Naive thymus-derived CD4-positive, alpha-beta T cell (primary cell): ENCODE results near the gene ASAP3. TPM values are rescaled to one million over a fixed set of nuclear protein-coding genes. Genes with fewer than 3 reads are reported as not detected.

Experiments
- ATAC-seq: fragments of 150-1000 bp; cut with Tn5 transposase; 2 replicates; pipeline ENCODE4 v1.10.0; 2021; ENCODE audit warnings: mild to moderate bottlenecking, moderate library complexity
- CTCF ChIA-PET: fragments of 350-600 bp; sonication (Branson Sonifier 250); formaldehyde crosslinking; loops from one replicate; lab custom pipeline; 2021; ENCODE audit warnings: antibody characterized with exemption; lab: Charles Lee
- POLR2A ChIA-PET: fragments of 350-600 bp; sonication (Branson Sonifier 250); formaldehyde crosslinking; loops from one replicate; lab custom pipeline; 2021; ENCODE audit warnings: antibody characterized with exemption, inconsistent platforms; lab: Charles Lee
- DNase-seq, 9 donors: peaks; one replicate each; pipeline versions ENCODE4 v3.0.0 to v3.0.0-alpha.2; 2020 to 2022; ENCODE audit warnings: mixed read lengths in 1 of 9
- H3K27ac ChIP-seq: one replicate; pipeline ENCODE4 v1.7.0; 2013; ENCODE audit warnings: mild to moderate bottlenecking, low read depth, low read length, moderate library complexity
- H3K27me3 ChIP-seq, 2 donors: one replicate each; pipeline ENCODE4 v1.7.0; 2013; ENCODE audit warnings: low read length in 2 of 2, mild to moderate bottlenecking in 2 of 2, moderate library complexity in 2 of 2; ENCODE audit not compliant: control insufficient read depth in 2 of 2, insufficient read depth in 2 of 2
- H3K36me3 ChIP-seq, 3 experiments: 1 replicate in 2 of 3; 2 replicates in 1 of 3; pipeline ENCODE4 v1.7.0; 2013; ENCODE audit warnings: low read length in 3 of 3, mild to moderate bottlenecking in 3 of 3, moderate library complexity in 1 of 3; ENCODE audit not compliant: insufficient read depth in 3 of 3, control insufficient read depth in 2 of 3
- H3K4me1 ChIP-seq, 2 donors: one replicate each; pipeline ENCODE4 v1.7.0; 2013; ENCODE audit warnings: low read length in 2 of 2, mild to moderate bottlenecking in 2 of 2, moderate library complexity in 1 of 2; ENCODE audit not compliant: control insufficient read depth in 2 of 2, insufficient read depth in 2 of 2
- H3K4me3 ChIP-seq: 2 replicates; pipeline ENCODE4 v1.7.0; 2013; ENCODE audit warnings: mild to moderate bottlenecking, low read length
- H3K9me3 ChIP-seq, 3 experiments: 1 replicate in 2 of 3; 2 replicates in 1 of 3; pipeline ENCODE4 v1.7.0; 2013; ENCODE audit warnings: low read length in 3 of 3; ENCODE audit not compliant: control insufficient read depth in 2 of 3
- H3K27ac Mint-ChIP-seq, 9 donors: one replicate each; pipeline ENCODE4 v1.8.0; 2020 to 2022; ENCODE audit warnings: mixed read lengths in 9 of 9, mild to moderate bottlenecking in 8 of 9, moderate library complexity in 5 of 9, inconsistent platforms in 2 of 9
- H3K27me3 Mint-ChIP-seq, 5 donors: one replicate each; pipeline ENCODE4 v1.8.0; 2021 to 2022; ENCODE audit warnings: mixed read lengths in 5 of 5, mild to moderate bottlenecking in 1 of 5
- H3K36me3 Mint-ChIP-seq, 5 donors: one replicate each; pipeline ENCODE4 v1.8.0; 2020 to 2022; ENCODE audit warnings: mixed read lengths in 5 of 5, mild to moderate bottlenecking in 3 of 5, inconsistent platforms in 1 of 5
- H3K4me1 Mint-ChIP-seq, 7 donors: one replicate each; pipeline ENCODE4 v1.8.0; 2020 to 2022; ENCODE audit warnings: mixed read lengths in 7 of 7, mild to moderate bottlenecking in 3 of 7, inconsistent platforms in 1 of 7
- H3K4me3 Mint-ChIP-seq, 10 donors: one replicate each; pipeline ENCODE4 v1.8.0; 2020 to 2022; ENCODE audit warnings: mild to moderate bottlenecking in 10 of 10, mixed read lengths in 10 of 10, moderate library complexity in 6 of 10, inconsistent platforms in 2 of 10
- H3K9me3 Mint-ChIP-seq, 11 donors: one replicate each; pipeline ENCODE4 v1.8.0; 2020 to 2022; ENCODE audit warnings: mixed read lengths in 11 of 11, mild to moderate bottlenecking in 4 of 11, inconsistent platforms in 1 of 11, moderate library complexity in 1 of 11
- intact Hi-C, 2 donors: fragments of 100-400 bp; cut with micrococcal nuclease; formaldehyde crosslinking; loops; one replicate each; pipeline ENCODE4 v1.15.1; 2023
- polyA plus RNA-seq, 2 donors: library from polyadenylated mRNA; unstranded; fragments of 300-500 nt; fragmentation: Illumina TruSeq; gene quantifications; one replicate each; pipeline ENCODE4 v1.2.3, GENCODE V29; 2021
- total RNA-seq, 6 experiments: library from RNA in 5 of 6; stranded (reverse) in 5 of 6; gene quantifications; 1 replicate in 5 of 6; 2 replicates in 1 of 6; pipeline ENCODE4 v1.2.3 and lab custom pipeline; 2021 to 2026

The ASAP3 gene
- total and polyA plus RNA-seq, 7 experiments from 2014 or later = 0.12 to 8.8 (median 1.5) TPM

- Mint-ChIP-seq H3K4me3 (no peak overlapping the region), H3K9me3 (no peaks in the 10 kb centered on the region), H3K27ac (no peak overlapping the region), H3K4me1 (peaks cover 4 to 15% (median 11%) of the 10 kb centered on the region in 7 donors), H3K27me3 (peaks cover 0 to 20% (median 1%) of the 10 kb centered on the region in 5 donors), H3K36me3 (no peaks in the 10 kb centered on the region)
- ChIA-PET CTCF (interaction anchor here (1.3 kb wide), 1 partner anchor 46 kb away, joined by 4 read pairs; no protein-coding TSS in a partner anchor), POLR2A (no interaction called here)
- no peaks in the 10 kb centered on the region for H3K9me3 ChIP-seq
- no peaks in the 10 kb centered on the region for H3K27me3 ChIP-seq
- peaks cover 13 to 14% of the 10 kb centered on the region in 2 donors for H3K4me1 ChIP-seq
- intact Hi-C loops = no loop called here
- ATAC-seq (no peak), DNase-seq (no peak)
- no peaks in the 10 kb centered on the region for H3K36me3 ChIP-seq
- no peak overlapping the region for H3K27ac ChIP-seq
- H3K4me3 ChIP-seq = no peak overlapping the region
Measured at GRCh38 chr1:23449958-23450357, 34.0 kb downstream of the ASAP3 start.

GRCh38 chr1:23449306-23449705 lies 34.7 kb downstream of the ASAP3 start:
- Histone ChIP-seq H3K27me3 (no peaks in the 10 kb centered on the region), H3K4me1 (peaks cover 13 to 14% of the 10 kb centered on the region in 2 donors), H3K9me3 (no peaks in the 10 kb centered on the region), H3K4me3 (no peak overlapping the region), H3K27ac (no peak overlapping the region), H3K36me3 (no peaks in the 10 kb centered on the region)
- Mint-ChIP-seq H3K9me3 (no peaks in the 10 kb centered on the region), H3K36me3 (no peaks in the 10 kb centered on the region), H3K27me3 (peaks cover 0 to 20% (median 0%) of the 10 kb centered on the region in 5 donors), H3K27ac (no peak overlapping the region), H3K4me1 (peaks cover 4 to 15% (median 11%) of the 10 kb centered on the region in 7 donors), H3K4me3 (no peak overlapping the region)
- ChIA-PET CTCF (interaction anchor here (1.3 kb wide), 1 partner anchor 47 kb away, joined by 4 read pairs; no protein-coding TSS in a partner anchor), POLR2A (no interaction called here)
- no peak for DNase-seq
- intact Hi-C loops = no loop called here
- no peak for ATAC-seq

- Histone ChIP-seq H3K4me3 (no peak overlapping the region), H3K36me3 (no peaks in the 10 kb centered on the region), H3K4me1 (peaks cover 13 to 14% of the 10 kb centered on the region in 2 donors), H3K27me3 (no peaks in the 10 kb centered on the region), H3K9me3 (no peaks in the 10 kb centered on the region), H3K27ac (no peak overlapping the region)
- intact Hi-C loops = no loop called here
- H3K4me1 Mint-ChIP-seq = peaks cover 4 to 15% (median 11%) of the 10 kb centered on the region in 7 donors
- ChIA-PET POLR2A (no interaction called here), CTCF (interaction anchor here (1.3 kb wide), 1 partner anchor 47 kb away, joined by 4 read pairs; no protein-coding TSS in a partner anchor)
- no peak overlapping the region for H3K4me3 Mint-ChIP-seq
- H3K36me3 Mint-ChIP-seq = no peaks in the 10 kb centered on the region
- no peak overlapping the region for H3K27ac Mint-ChIP-seq
- ATAC-seq (no peak), DNase-seq (no peak)
- H3K9me3 Mint-ChIP-seq = no peaks in the 10 kb centered on the region
- peaks cover 0 to 20% (median 0%) of the 10 kb centered on the region in 5 donors for H3K27me3 Mint-ChIP-seq
Measured at GRCh38 chr1:23448846-23449245, 35.1 kb downstream of the ASAP3 start.

- CTCF ChIA-PET = interaction anchor here (1.8 kb wide), 1 partner anchor 43 kb away, joined by 4 read pairs; no protein-coding TSS in a partner anchor
- H3K9me3 Mint-ChIP-seq = no peaks in the 10 kb centered on the region
Measured at GRCh38 chr1:23446661-23447310, 37.2 kb downstream of the ASAP3 start.

GRCh38 chr1:23444596-23445390 lies 39.2 kb downstream of the ASAP3 start:
- no peak overlapping the region for H3K4me3 ChIP-seq
- H3K9me3 ChIP-seq = no peaks in the 10 kb centered on the region
- ATAC-seq (no peak), DNase-seq (no peak)
- H3K4me1 Mint-ChIP-seq = peaks cover 0 to 3% (median 0%) of the 10 kb centered on the region in 7 donors
- no peaks in the 10 kb centered on the region for H3K4me1 ChIP-seq
- no peaks in the 10 kb centered on the region for H3K9me3 Mint-ChIP-seq
- no peak overlapping the region for H3K27ac ChIP-seq
- H3K27me3 ChIP-seq = no peaks in the 10 kb centered on the region
- no peaks in the 10 kb centered on the region for H3K36me3 Mint-ChIP-seq
- intact Hi-C loops = no loop called here
- peak overlapping the region in 1 of 9 donors; percentile 54 for H3K27ac Mint-ChIP-seq
- H3K4me3 Mint-ChIP-seq = no peak overlapping the region
- H3K27me3 Mint-ChIP-seq = peaks cover 0 to 7% (median 0%) of the 10 kb centered on the region in 5 donors
- POLR2A ChIA-PET = interaction anchor here (0.7 kb wide), 2 partner anchors 11 to 13 kb away, joined by 3 read pairs; no protein-coding TSS in a partner anchor
- H3K36me3 ChIP-seq = no peaks in the 10 kb centered on the region
- CTCF ChIA-PET = no interaction called here

More at GRCh38 chr1:23446661-23447310, 37.2 kb downstream of the ASAP3 start:
- Mint-ChIP-seq H3K4me1 (peaks cover 0 to 5% (median 4%) of the 10 kb centered on the region in 7 donors), H3K27ac (no peak overlapping the region), H3K36me3 (no peaks in the 10 kb centered on the region), H3K27me3 (peaks cover 0 to 18% (median 0%) of the 10 kb centered on the region in 5 donors), H3K4me3 (no peak overlapping the region)
- no peak overlapping the region for H3K4me3 ChIP-seq
- no peaks in the 10 kb centered on the region for H3K27me3 ChIP-seq
- no peak overlapping the region for H3K27ac ChIP-seq
- H3K9me3 ChIP-seq = no peaks in the 10 kb centered on the region
- intact Hi-C loops = no loop called here
- DNase-seq (no peak), ATAC-seq (no peak)
- POLR2A ChIA-PET = no interaction called here
- H3K4me1 ChIP-seq = peaks cover 4 to 6% of the 10 kb centered on the region in 2 donors
- no peaks in the 10 kb centered on the region for H3K36me3 ChIP-seq

GRCh38 chr1:23444104-23444533 lies 39.9 kb downstream of the ASAP3 start:
- no peak overlapping the region for H3K27ac ChIP-seq
- H3K27me3 Mint-ChIP-seq = peaks cover 0 to 5% (median 0%) of the 10 kb centered on the region in 5 donors
- DNase-seq (no peak), ATAC-seq (no peak)
- no peak overlapping the region for H3K27ac Mint-ChIP-seq
- no peaks in the 10 kb centered on the region for H3K9me3 Mint-ChIP-seq
- ChIA-PET CTCF (no interaction called here), POLR2A (interaction anchor here (0.7 kb wide), 1 partner anchor 12 kb away, joined by 3 read pairs; no protein-coding TSS in a partner anchor)
- H3K4me3 ChIP-seq = no peak overlapping the region
- no peaks in the 10 kb centered on the region for H3K36me3 ChIP-seq
- H3K27me3 ChIP-seq = no peaks in the 10 kb centered on the region
- H3K4me1 Mint-ChIP-seq = peaks cover 0 to 3% (median 0%) of the 10 kb centered on the region in 7 donors
- no peaks in the 10 kb centered on the region for H3K9me3 ChIP-seq
- H3K4me3 Mint-ChIP-seq = no peak overlapping the region
- intact Hi-C loops = no loop called here
- no peaks in the 10 kb centered on the region for H3K4me1 ChIP-seq
- H3K36me3 Mint-ChIP-seq = no peaks in the 10 kb centered on the region
